Stomach (tissue), 4 donors: ENCODE results near the gene PCYT2.

ENCODE experiments used
- EP300 ChIP-seq: sonication (generic); formaldehyde crosslinking; IDR thresholded peaks from one replicate; pipeline ENCODE4 v1.6.1; 2017; ENCODE audit warnings: antibody characterized with exemption
- POLR2A ChIP-seq, 4 donors: fragments of 450-650 bp; IDR thresholded peaks; one replicate each; pipeline ENCODE4 v1.6.1; 2016; ENCODE audit warnings: antibody characterized with exemption in 4 of 4, control low read depth in 2 of 4, mild to moderate bottlenecking in 1 of 4, moderate library complexity in 1 of 4
- POLR2AphosphoS5 ChIP-seq, 3 donors: sonication (generic); formaldehyde crosslinking; IDR thresholded peaks; one replicate each; pipeline ENCODE4 v1.6.1; 2016; ENCODE audit warnings: antibody characterized with exemption in 3 of 3
- TF ChIP-seq, protein P1 (sequence below), 7 experiments: fragments of 450-650 bp in 4 of 7; fragments of 200-600 bp in 3 of 7; sonication (generic) in 3 of 7; IDR thresholded peaks; one replicate each; pipeline ENCODE4 v1.5.1; 2016 to 2019; ENCODE audit warnings: antibody characterized with exemption in 7 of 7, control low read depth in 2 of 7, mild to moderate bottlenecking in 1 of 7

DNA sequence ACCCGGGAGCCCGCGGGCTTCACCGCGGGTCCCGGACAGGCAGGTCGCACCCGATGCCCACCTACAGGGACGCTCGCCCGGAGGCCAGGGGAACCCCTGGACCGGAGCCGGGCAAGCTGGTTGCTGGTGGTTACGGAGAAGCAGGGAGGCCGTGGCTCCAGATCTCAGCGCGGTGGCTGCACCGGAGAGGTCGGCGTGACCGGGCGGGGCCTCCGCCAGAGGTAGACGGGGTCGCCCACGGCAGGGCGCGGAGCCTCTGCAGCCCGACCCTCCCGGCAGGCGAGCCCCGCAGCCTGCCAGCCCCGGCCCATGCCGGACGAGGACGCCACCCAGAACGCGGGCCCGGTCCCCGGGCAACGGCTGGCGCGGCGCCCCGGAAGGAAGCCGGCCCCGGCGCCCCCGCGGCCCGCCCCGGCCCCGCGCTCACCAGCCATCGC lies 341 bp downstream of the PCYT2 start:
- no peak for TF ChIP-seq POLR2AphosphoS5 (IDR thresholded peaks at IDR 0.05)
- TF ChIP-seq, protein P1, sequence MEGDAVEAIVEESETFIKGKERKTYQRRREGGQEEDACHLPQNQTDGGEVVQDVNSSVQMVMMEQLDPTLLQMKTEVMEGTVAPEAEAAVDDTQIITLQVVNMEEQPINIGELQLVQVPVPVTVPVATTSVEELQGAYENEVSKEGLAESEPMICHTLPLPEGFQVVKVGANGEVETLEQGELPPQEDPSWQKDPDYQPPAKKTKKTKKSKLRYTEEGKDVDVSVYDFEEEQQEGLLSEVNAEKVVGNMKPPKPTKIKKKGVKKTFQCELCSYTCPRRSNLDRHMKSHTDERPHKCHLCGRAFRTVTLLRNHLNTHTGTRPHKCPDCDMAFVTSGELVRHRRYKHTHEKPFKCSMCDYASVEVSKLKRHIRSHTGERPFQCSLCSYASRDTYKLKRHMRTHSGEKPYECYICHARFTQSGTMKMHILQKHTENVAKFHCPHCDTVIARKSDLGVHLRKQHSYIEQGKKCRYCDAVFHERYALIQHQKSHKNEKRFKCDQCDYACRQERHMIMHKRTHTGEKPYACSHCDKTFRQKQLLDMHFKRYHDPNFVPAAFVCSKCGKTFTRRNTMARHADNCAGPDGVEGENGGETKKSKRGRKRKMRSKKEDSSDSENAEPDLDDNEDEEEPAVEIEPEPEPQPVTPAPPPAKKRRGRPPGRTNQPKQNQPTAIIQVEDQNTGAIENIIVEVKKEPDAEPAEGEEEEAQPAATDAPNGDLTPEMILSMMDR (IDR thresholded peaks at IDR 0.05) = no peak
- no peak for TF ChIP-seq POLR2A (IDR thresholded peaks at IDR 0.05)
- no peak for TF ChIP-seq EP300
